Gastroesophageal sphincter (tissue), 3 donors: Measurements from ENCODE around the gene LTB4R.

Source experiments
- POLR2A ChIP-seq, 2 donors: fragments of 450-650 bp; IDR thresholded peaks; one replicate each; pipeline ENCODE4 v1.6.1; 2017; ENCODE audit warnings: antibody characterized with exemption in 2 of 2, mild to moderate bottlenecking in 2 of 2, moderate library complexity in 1 of 2
- POLR2AphosphoS5 ChIP-seq: sonication (generic); formaldehyde crosslinking; IDR thresholded peaks from one replicate; pipeline ENCODE4 v1.6.1; 2017; ENCODE audit warnings: antibody characterized with exemption
- TF ChIP-seq, protein P1 (sequence below), 4 experiments: fragments of 200-600 bp in 2 of 4; fragments of 450-650 bp in 2 of 4; sonication (generic) in 1 of 4; IDR thresholded peaks; one replicate each; pipeline ENCODE4 v1.5.1; 2017 to 2019; ENCODE audit warnings: antibody characterized with exemption in 4 of 4, mild to moderate bottlenecking in 2 of 4, moderate library complexity in 2 of 4

- TF ChIP-seq POLR2A (IDR thresholded peaks at IDR 0.05), result peak in 1 of 2 donors; percentile 10
- TF ChIP-seq, protein P1, sequence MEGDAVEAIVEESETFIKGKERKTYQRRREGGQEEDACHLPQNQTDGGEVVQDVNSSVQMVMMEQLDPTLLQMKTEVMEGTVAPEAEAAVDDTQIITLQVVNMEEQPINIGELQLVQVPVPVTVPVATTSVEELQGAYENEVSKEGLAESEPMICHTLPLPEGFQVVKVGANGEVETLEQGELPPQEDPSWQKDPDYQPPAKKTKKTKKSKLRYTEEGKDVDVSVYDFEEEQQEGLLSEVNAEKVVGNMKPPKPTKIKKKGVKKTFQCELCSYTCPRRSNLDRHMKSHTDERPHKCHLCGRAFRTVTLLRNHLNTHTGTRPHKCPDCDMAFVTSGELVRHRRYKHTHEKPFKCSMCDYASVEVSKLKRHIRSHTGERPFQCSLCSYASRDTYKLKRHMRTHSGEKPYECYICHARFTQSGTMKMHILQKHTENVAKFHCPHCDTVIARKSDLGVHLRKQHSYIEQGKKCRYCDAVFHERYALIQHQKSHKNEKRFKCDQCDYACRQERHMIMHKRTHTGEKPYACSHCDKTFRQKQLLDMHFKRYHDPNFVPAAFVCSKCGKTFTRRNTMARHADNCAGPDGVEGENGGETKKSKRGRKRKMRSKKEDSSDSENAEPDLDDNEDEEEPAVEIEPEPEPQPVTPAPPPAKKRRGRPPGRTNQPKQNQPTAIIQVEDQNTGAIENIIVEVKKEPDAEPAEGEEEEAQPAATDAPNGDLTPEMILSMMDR (IDR thresholded peaks at IDR 0.05), result no peak
- TF ChIP-seq POLR2AphosphoS5, result no peak
These were observed 40.7 kb upstream of the LTB4R start for GRCh38 chr14:24270537-24271133.
